Measurements from ENCODE around the gene CARNS1. TPM values are rescaled to one million over a fixed set of nuclear protein-coding genes. Genes with fewer than 3 reads are reported as not detected.

Gene CARNS1
- polyA plus RNA-seq, 5 donors = 2.6 to 5.3 (median 4.5) TPM

DNA sequence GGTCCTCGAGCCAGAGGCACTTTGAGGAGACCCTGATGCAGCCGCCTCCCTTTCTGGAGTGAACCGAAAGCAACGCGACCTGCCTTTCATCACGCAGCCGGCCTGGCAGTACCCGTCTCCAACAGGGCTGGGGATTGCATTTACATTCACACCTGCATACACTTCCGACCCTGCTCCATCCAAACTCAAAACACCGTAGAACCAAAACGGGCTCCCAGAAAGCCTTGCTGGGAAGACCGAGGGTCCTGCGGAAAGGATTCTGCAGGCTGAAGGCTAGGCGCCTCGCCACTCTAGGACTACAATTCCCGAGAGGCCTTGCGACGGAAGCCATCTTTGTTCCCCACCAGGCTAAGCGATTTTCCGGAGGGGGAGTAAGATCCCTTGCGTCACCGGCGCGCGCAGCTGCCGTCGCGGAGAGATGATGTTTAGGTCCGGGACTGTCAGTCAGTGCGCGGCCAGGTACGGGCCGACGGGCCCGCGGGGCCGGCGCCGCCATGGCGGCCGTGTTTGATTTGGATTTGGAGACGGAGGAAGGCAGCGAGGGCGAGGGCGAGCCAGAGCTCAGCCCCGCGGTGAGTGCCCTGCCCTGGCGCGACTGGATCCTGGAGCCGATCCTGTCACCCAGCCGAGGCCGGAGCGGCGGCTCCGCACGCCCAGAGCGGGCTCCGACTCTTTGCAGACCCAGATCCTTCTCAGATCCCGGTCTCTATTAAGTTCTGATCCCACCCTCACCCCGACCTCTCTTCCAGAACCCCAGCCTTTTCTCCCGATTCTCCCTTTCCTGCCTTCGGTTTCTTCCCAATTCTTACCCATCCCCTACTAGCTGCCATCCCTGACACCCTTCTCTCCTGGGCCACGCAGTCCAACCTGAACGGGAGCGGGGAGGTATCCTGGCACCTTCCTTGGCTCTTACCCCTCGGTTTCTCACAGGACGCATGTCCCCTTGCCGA lies 12.8 kb downstream of the CARNS1 start, which contains the start of gene RPS6KB2:
Gene RPS6KB2, plus strand, starts transcription at position 443 of the 950 bp plus-strand sequence. Its CDS starts 52 bp downstream, at position 495.
- DNase-seq = peak; percentile 96 to 97

DNA sequence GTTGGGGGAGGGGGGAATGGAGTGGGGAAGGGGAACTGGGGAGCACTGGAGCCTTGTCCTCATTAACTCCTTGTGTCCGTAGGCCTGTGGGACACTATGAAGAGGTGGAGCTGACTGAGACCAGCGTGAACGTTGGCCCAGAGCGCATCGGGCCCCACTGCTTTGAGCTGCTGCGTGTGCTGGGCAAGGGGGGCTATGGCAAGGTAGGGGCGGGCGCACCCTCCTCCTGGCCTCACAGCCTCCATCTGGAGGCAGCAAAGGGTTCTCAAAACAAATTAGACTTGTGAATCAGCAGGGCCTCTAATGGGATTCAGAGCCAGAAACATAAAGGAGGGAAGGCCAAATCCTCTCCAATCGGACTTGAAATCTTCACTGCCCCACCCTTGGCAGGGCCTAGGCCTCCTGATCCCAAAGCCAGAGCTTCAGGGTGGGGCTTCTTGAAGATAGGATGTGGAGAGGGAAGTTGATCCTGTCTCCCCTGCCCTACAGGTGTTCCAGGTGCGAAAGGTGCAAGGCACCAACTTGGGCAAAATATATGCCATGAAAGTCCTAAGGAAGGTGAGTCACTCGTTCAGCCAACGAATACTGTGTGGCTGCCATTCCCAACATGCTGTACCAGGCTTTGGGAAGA lies 13.7 kb downstream of the CARNS1 start:
- DNase-seq = no peak

GRCh38 chr11:67429722-67430121 lies 14.2 kb downstream of the CARNS1 start:
- no peak for DNase-seq

DNA sequence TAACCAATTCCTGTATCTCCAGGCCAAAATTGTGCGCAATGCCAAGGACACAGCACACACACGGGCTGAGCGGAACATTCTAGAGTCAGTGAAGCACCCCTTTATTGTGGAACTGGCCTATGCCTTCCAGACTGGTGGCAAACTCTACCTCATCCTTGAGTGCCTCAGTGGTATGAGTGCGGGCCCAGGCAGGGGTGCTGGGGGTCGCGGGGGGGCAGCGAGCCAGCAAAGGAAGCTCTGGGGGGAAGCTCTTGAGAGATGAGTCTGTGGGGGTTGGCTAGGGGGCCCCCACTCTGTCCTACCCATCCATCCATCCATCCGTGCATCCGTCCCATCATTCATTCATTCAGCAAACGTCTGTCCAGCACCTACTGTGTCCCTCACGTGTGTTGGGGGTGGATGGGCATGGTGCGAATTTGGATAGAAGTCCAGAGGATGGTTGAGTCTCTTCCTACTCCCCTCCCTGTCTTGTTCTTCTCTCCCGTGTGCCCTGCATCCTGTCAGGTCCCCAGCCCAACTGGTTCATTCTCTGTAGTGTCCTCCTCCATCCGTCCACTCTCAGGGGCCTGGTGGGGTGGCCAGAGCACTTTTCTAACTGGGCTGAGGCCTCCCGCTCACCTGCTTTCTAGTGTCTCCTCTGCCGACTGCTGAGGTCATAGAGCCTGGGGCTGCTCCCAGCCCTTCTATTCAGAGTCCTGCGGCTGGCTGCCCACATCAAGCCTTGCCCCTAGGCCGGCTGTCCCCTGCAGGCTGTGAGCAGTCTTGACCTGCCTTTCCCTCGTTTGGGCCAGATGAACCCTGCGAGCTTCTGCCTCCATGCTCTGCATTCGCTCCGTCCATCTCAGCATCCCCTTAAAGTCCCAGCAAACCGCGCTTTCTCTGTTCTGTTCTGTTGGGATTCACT lies 16.1 kb downstream of the CARNS1 start:
- no peak for DNase-seq

DNA sequence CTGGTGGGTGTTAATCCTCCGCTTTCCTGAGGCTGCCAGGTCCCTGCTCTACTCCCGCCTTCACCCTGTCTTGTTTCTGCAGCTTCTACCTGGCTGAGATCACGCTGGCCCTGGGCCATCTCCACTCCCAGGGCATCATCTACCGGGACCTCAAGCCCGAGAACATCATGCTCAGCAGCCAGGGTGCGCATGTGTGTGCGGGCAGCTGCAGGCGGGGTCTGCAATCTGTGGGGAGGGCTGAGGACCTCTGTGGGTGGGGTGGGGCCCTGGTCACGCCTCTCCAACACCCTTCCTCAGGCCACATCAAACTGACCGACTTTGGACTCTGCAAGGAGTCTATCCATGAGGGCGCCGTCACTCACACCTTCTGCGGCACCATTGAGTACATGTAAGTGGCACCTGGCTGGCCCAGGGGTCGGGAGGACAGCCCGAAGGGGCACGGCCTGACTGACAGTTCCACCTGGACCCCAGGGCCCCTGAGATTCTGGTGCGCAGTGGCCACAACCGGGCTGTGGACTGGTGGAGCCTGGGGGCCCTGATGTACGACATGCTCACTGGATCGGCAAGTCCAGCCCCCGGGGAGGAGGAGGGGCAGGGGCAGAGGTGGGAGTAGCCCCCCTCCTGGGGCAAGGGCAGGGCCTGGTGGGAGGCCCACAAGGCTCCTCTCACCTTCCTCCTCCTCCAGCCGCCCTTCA lies 17.3 kb downstream of the CARNS1 start:
- no peak for DNase-seq

DNA sequence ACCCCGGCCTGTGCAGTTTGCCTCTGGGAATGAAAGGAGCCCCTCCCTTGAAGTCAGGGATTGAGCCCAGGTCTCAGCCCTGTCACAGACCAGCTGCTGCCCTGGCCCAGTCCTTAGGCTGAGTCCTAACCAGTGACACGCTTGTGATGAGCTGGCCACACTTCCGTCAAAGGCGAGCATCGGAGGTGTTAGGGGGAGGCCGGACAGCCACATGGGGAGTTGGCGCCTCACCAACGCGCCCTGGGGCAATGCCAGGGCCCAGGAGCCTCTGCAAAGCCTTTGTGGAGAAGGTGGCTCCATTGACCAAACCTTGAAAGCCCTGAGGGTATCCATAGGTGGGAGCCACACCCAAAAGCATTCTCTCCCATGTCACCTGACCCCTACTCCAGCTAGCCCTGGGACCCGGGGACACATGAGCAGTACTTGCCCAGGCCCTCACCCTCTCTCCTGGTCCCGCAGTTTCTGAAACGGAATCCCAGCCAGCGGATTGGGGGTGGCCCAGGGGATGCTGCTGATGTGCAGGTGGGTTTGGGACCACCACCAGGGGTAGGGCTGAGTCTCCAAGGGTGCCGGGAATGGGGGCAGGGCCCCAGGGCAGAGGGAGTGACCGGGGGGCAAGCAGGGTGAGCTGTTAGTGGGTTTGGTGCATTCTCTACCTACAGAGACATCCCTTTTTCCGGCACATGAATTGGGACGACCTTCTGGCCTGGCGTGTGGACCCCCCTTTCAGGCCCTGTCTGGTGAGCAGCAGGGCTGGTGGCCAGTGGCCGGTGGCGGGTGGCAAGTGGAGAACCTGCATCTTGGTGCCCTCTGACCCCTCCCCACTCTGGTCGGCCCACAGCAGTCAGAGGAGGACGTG lies 18.3 kb downstream of the CARNS1 start:
- DNase-seq = no peak

GRCh38 chr11:67434395-67434881 lies 19.0 kb downstream of the CARNS1 start:
- DNase-seq = no peak

DNA sequence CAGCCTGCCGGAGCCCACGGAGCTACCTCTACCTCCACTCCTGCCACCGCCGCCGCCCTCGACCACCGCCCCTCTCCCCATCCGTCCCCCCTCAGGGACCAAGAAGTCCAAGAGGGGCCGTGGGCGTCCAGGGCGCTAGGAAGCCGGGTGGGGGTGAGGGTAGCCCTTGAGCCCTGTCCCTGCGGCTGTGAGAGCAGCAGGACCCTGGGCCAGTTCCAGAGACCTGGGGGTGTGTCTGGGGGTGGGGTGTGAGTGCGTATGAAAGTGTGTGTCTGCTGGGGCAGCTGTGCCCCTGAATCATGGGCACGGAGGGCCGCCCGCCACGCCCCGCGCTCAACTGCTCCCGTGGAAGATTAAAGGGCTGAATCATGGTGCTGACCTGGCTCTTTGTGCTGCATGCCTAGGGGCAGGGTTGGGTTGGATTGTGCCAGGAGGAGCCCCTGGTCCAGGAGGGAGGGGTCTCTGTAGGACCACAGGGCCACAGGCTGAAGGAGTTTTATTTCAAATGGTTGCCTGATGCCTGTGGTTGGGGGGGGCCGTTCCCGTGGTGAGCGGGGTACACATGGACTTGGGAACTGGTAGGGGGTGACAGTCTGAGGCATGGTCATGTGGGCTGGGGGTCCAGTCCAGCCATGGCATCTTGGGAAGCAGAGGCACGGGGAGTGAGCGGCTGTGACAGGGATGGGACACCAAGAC lies 19.7 kb downstream of the CARNS1 start:
- no peak for DNase-seq

DNA sequence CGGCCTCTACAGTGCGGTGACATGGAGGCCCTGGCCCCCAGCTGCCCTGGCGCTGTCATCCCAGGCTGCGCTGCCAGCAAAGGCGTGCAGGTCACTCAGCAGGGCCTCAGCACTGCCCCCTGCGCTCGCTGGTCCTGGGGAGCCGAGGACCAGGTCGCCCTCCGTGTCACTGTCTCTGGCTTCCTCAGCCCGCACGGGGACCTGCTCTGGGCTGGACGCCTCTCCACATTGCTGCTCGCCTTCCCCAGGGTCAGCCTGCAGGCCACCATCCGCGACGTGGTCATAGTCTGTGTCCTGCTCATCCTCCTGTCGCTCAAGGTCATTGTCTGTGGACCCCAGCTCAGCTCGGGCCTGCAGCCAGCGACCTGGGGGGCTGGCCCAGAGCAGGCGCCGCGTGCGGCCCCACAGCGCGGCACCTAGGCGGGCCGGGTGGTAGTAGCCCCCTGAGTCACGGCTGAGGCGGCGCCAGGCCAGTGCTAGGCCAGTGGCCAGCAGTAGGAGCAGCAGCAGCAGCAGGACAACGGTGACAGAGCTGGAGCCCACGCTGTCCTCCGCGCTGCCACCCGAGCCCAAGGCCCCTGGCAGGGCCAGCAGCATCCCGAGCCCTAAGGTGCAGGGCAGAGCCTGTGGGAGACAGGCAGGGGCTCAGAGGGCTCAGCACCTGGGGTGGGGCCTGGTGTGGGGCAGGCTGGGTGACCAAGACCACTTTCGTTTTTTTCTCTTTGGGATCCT lies 20.4 kb downstream of the CARNS1 start:
- DNase-seq = no peak

DNA sequence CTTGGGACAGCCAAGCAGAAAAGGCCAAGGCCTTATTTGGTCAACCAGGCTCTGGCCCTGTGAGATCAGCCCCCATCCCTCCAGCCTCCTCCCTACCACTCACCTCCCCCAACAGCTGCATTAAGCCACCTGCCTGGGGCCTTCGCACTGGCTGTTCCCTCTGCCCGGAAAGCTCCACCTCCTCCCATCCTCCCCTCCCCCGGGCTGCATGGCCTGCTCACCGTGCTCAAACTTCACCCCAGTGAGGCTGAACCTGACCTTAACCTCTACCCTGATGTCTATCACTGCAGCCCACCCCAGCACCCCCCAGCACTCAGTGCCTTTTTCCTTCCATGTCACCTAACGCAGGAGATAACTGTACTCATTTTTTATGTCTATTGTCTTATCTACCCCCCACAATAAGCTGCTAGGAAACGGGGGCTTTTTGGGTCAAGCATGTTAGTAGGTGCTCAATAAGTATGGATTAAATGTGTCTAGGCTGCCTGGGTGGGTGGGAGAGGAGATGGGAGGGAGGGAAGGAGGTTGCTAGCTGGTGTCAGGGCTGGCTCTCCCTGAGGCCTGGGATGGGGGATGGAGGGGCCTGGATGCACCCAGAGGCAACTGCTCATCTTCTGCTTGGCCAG lies 21.1 kb downstream of the CARNS1 start:
- DNase-seq = no peak

DNA sequence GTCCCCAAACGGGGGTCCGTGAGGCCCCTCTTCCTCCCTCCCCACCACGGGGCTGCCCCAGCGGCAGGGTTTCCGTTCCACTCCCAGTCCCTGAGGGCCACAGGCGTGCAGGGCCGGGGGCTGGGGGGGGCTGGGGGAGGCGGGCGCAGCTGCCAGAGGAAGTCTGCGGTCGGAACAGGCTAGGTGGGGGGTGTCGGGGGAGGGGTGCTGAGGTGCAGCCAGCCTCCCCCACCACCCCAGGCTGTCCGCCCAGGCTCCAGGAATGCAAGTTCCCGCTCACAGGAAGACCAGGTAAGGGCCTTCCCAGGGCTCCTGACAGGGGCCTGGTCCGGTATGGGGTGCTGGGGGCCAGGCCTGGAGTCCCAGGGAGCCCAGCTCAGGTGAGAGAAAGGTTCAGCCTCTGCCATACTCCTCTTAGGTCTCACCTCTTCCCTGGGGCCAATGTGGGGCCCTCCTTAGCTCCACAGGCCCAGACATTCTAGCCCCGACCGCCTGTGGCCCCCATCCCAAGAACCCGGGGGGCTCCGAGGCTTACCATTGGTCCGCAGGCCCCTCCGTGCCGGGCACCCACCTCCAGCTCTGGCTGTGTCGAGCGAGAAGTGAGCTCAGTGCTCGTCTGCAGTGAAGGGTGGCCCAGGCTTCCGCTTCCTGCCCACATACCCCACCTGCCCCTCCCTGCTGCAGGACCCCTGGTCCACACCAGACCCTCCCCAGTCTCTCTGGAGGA lies 21.8 kb downstream of the CARNS1 start, which contains the start of gene PTPRCAP:
Gene PTPRCAP, minus strand, starts transcription at position 601 of the 727 bp plus-strand sequence. Its CDS starts 63 bp downstream, at position 538.
- DNase-seq = no peak

GRCh38 chr11:67437809-67438157 lies 22.3 kb downstream of the CARNS1 start:
- no peak for DNase-seq

DNA sequence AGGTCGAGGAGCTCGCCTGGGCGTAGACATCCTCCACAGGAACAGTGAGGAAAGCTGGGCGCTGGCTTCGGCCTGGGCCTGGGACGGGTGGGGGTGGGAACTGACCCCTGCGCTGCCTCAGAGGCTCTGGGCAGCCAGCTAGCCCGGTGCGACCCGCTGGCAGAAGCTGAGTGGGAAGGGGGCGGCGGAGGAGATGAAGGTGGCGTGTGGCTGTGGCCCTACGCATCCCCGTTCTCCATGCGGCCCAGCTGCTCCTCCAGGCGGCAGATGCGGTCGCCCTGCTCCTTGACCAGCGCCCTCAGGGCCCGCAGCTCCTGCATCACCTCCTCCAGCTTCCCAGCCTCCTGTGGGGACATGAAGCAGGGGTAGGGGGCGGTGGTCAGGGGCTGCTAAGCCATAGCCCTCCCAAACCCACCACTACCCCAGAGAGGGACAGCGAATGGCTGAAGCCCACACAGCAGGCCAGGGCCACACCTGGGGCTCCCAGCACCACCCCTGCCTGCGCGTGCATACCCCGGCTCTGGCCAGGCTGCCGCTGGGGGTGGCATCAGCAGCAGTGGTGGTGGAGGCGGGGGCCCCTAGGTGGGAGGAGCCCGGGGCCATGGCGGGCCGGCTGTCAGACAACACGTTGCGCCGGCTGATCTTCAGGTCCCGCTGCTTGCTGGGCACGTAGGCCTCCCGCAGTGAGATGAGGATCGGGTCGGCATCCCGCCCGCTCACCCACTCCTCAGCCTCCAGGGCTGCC lies 22.9 kb downstream of the CARNS1 start:
- no peak for DNase-seq

DNA sequence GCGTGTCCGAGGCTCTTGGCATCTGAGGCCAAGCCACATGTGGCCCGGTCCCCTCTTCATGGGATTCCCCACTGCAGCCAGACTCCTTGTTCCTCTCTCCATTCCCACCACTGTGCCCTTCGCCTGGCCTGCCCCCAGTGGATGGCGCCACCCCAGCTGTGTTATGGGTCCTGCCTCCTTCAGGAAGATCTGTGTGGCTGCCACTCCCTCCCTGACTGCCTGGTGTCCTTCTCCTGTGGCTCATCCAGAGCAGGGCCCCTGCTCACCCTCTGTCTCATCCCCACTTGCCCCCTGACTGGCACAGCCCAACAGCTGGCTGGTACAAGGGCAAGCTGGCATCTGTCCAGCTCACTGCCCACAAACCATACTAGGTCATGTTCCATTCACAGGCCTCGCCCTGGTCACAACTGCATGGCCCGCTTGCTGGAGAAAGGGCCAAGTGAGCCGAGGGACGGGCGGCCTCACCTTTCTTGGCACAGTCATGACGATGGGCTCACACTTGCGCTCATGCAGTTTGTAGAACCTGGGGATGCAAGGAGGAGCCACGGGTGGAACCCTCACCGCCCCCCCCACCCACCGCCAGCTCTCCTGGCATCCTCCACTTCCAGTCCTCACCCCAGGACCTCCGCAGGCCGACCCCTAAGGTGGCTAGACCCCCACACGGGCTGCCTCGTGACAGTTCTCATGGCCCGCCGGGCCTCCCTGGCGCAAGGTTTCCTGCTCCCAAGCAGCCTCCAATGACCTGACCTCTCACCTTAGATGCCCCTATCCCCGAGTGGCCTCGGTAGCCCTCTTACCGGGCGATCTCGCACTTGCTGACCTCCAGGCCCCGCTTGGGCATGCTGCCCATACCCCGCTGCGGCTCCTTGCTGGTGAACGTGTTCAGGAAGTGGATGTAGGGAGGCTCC lies 24.1 kb downstream of the CARNS1 start:
- DNase-seq = no peak

DNA sequence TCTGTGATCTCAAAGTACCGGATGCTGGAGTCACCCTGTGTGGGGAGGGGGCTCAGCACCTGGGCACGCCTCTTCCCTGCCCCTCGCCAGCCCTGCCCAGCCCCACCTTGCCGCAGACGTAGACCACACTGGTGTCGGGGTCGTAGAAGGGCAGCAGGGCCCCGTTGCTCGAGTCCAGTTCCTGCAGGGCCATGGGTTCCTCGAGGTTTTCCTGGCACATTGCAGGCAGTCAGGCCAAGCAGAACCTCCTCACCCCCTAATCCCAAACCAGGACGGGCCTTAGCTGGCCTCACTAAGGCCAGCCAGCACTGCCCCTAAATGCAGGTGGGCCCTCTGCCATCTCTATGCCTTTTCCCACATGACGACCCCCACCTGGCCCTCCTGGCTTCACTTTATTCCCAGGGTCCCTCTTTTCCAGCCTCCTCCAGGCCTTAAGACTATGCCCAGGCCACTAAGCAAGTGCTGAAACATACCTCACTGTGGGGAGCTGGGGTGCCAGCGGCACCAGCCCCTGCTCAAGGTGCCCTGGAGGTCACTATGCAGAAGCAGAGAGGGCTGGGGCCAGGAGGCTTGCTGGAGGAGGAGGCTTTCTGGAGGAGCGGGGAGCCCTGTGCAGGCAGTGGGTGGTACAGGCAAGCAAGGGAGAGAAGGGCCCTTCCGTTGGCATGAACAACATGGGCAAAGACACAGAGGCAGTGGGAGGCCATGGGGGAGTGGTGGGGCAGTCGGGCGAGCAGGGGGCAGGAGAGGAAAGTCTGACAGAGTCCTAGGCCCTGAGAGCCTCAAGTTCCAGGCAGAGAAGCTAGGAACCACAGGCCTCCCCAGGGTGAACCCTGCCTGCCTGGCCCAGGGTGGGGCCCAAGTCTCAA lies 25.0 kb downstream of the CARNS1 start:
- no peak for DNase-seq
